ENCODE results near the gene ITGAE.

ITGAE gene

DNA sequence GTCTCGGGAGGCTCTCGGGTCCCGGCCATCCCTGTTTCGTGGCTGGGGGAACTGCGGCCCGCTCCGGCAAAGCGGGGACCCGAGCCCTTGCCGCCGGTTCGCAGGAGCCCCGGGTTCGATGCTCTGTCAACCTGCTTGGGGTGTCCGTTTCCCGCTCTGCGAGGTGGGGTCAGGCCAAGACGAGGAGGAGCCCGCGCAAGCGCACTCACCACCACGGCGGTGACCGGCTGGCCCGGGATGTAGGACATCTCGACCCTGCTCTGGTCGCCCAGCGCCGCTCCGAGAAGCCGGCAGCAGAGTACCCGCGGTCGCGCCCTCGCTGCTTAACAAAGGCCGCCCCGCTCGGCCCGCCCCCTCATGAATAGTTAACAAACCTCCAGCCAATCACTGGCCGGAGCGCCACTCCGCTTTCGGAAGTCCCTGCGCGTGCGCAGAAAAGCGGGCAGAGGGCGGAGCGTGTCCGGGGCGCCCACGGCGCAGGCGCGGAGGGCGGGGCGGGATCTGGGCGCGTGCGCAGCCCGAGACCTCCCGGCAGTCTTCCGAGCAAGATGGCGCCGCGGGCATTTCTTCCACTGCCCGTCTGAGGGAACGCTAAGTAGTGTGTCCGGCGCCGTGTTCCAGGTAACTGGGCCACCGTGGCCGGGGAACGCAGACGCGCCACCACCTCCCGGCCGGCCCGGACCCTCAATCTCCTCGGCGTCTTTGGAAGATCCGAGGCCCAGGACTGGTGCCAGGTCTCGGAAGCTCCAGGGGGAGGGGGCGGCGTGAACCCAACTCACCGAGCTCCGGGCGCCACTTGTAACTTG, 132.5 kb downstream of the ITGAE start, which contains the start of the genes EMC6 and TAX1BP3:
EMC6 (plus strand) TSS at position 534 of the 806 bp plus-strand sequence. CDS start 335 bp downstream, outside the sequence.
TAX1BP3 (minus strand) TSS at position 300 of the 806 bp plus-strand sequence; CDS start at position 248, 52 bp downstream.
- DNase-seq (ENCODE audit: insufficient read length, low spot score) (peak; percentile 100), FAIRE-seq (peak; percentile 99)
- TF ChIP-seq POLR2AphosphoS5 (IDR thresholded peaks at IDR 0.05; ENCODE audit: low read depth, low read length) (peak; percentile 90), SPI1 (IDR thresholded peaks at IDR 0.05; ENCODE audit: low read depth, low read length) (no peak), POU2F2 (IDR thresholded peaks at IDR 0.05; ENCODE audit: low read depth, low read length) (peak; percentile 37; the same call in 1 of the 2 replicates), POLR2A (IDR thresholded peaks at IDR 0.05; ENCODE audit: low read depth, low read length) (peak; percentile 93), PAX5 (IDR thresholded peaks at IDR 0.05; ENCODE audit: insufficient read depth, low read length, severe bottlenecking) (peak; percentile 53), TAF1 (IDR thresholded peaks at IDR 0.05; ENCODE audit: low read depth, low read length) (peak; percentile 99)

DNA sequence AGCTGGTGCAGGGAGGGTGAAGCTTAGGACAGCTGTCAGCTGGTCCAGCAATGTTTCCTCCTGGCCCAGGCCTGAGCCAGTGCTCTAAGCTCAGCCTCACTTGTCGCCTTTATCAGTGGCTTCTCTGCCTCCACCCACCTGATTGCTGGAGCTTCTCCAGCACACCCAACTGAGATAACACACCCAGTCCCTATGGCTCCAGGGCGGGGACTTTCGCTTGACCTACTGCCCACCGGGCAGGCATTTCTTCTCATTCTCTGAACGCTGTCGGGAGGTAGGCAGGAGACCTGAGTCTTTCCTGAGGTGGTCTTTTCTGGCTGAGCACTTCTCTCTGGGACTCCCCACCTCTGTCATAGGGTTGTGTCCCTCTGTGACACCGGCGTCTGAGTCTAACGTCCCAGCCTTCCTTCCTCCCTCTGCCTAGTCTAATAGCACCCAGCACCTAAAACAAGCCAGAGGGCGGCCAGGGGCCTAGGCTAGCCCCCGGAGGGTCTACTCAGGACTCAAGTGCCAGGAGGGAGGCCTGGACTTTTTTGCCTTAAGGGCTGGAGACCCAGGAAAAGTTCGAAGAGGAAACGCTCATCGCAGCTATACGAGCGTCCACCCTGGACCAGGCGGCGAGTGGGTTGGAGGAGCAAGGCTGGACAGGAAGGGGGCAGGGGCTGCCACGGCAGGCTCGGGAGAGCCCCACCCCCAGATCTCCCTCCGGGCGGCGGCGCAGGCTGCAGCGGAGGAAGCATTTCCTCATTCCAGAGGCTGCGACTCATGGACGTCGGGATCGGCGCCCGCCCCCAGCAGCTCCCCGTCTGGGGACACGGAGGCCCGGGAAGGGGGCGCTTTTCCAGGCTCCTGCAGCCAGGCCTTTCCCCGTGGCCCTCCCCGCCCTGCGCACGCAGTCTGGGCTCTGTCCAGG, 133.4 kb downstream of the ITGAE start:
- TF ChIP-seq POU2F2 (IDR thresholded peaks at IDR 0.05; ENCODE audit: low read depth, low read length): no peak
- TF ChIP-seq SPI1 (IDR thresholded peaks at IDR 0.05; ENCODE audit: low read depth, low read length): peak; percentile 12; the same call in 1 of the 2 replicates
- DNase-seq (ENCODE audit: insufficient read length, low spot score) (no peak), FAIRE-seq (peak; percentile 33)

DNA sequence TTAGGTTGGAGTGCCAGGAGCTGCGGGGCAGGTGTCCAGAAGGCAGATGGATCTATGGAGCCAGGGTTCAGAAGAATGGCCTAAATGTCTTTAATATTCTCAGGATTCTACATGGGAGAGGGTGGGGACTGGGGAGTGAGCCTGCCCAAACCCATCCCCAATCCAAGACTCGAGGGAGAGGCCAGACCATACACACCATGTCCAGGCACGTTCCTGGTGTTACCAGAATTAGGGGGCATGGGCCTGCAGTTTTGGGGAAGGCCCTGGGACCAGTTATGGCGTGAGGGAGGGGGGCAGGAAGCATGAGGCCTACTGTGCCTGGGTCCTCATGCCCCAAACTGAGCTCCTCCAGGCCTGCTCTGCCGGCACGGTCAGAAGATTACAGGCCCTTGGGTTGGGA, 134.5 kb downstream of the ITGAE start:
- DNase-seq (ENCODE audit: insufficient read length, low spot score): no peak
- no peak for FAIRE-seq
- TF ChIP-seq PAX5 (IDR thresholded peaks at IDR 0.05; ENCODE audit: insufficient read depth, low read length, severe bottlenecking) (no peak), POU2F2 (IDR thresholded peaks at IDR 0.05; ENCODE audit: low read depth, low read length) (no peak), POLR2A (IDR thresholded peaks at IDR 0.05; ENCODE audit: low read depth, low read length) (no peak), POLR2AphosphoS5 (IDR thresholded peaks at IDR 0.05; ENCODE audit: low read depth, low read length) (no peak), TAF1 (IDR thresholded peaks at IDR 0.05; ENCODE audit: low read depth, low read length) (no peak), SPI1 (IDR thresholded peaks at IDR 0.05; ENCODE audit: low read depth, low read length) (no peak)

DNA sequence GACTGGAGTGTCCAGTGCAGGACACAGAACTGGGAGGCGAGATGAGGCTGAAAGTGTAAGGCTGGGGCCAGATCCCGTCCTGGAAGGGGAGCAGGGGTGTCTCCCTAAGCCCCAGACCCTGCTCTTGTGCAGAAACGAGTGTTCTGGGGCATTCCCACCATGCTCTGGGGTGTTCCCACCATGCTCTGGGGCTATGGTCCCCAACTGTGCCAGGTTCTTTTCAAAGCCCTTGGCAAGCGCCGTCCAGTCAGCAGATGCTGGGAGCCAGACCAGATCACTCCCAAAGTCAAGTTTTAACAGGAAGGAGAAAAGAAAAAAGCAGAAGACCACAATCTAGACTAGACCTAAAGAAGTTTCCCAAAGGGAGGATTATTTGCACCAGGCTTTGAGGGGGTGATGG, 135.2 kb downstream of the ITGAE start:
- FAIRE-seq: no peak

More for the DNA sequence above, 135.2 kb downstream of the ITGAE start:
- no peak for DNase-seq (ENCODE audit: insufficient read length, low spot score)
- TF ChIP-seq PAX5 (IDR thresholded peaks at IDR 0.05; ENCODE audit: insufficient read depth, low read length, severe bottlenecking) (no peak), POLR2AphosphoS5 (IDR thresholded peaks at IDR 0.05; ENCODE audit: low read depth, low read length) (no peak), SPI1 (IDR thresholded peaks at IDR 0.05; ENCODE audit: low read depth, low read length) (no peak), POLR2A (IDR thresholded peaks at IDR 0.05; ENCODE audit: low read depth, low read length) (no peak), TAF1 (IDR thresholded peaks at IDR 0.05; ENCODE audit: low read depth, low read length) (no peak), POU2F2 (IDR thresholded peaks at IDR 0.05; ENCODE audit: low read depth, low read length) (no peak)
